Left colon (tissue), 2 donors: Measurements from ENCODE around the gene ENPP6. TPM values are rescaled to one million over a fixed set of nuclear protein-coding genes. Genes with fewer than 3 reads are reported as not detected.
"Not testable (repeated sequence)": the region's sequence is repeated elsewhere in the genome, so short reads cannot be mapped to it uniquely, and the experiment has no call there.

ENCODE experiments used
- ATAC-seq: fragments of 200-7000 bp; cut with Tn5 transposase; one replicate; pipeline ENCODE4 v1.9.1; 2020; ENCODE audit warnings: mild to moderate bottlenecking, moderate library complexity
- DNase-seq, 2 donors: peaks; one replicate each; pipeline ENCODE4 v3.0.0-alpha.2; 2020
- intact Hi-C, 2 donors: fragments of 100-400 bp; cut with DNase I in 1 of 2; cut with micrococcal nuclease in 1 of 2; formaldehyde crosslinking; loops; one replicate each; pipeline versions ENCODE4 v1.11.2 to v1.14.0; 2022; cut with DNase I, micrococcal nuclease
- total RNA-seq, 2 donors: library from RNA; stranded (reverse); fragmentation: NEBNext Ultra II Directional; extraction: Animal tissue kit (Norgen Biotek cat#: 25700); gene quantifications; one replicate each; pipeline ENCODE4 v1.2.1, GENCODE V29; 2021
- donor health status: DM: no; HTN: no; CAD: no.
- donor health status: DM: yes; HTN: yes; CAD: no.

ENPP6 gene
- total RNA-seq, 2 donors from 2014 or later, result 0.24 to 1.5 TPM

- intact Hi-C loops, ATAC-seq, DNase-seq: not testable (repeated sequence)
Measured at GRCh38 chr4:184051262-184051661, 166.4 kb downstream of the ENPP6 start.

GRCh38 chr4:184046148-184046547, 171.5 kb downstream of the ENPP6 start:
- intact Hi-C loops, result no loop called here
- no peak for DNase-seq
- ATAC-seq, result no peak

- intact Hi-C loops, result no loop called here
- ATAC-seq (no peak), DNase-seq (no peak)
Measured at GRCh38 chr4:184041156-184041555, 176.5 kb downstream of the ENPP6 start.

- intact Hi-C loops, result no loop called here
- DNase-seq, result no peak
- no peak for ATAC-seq
Measured at GRCh38 chr4:184039963-184040383, 177.7 kb downstream of the ENPP6 start.
